ENCODE data around the gene PLA2G10.
"Not testable (repeated sequence)": the region's sequence is repeated elsewhere in the genome, so short reads cannot be mapped to it uniquely, and the experiment has no call there.

The PLA2G10 gene

DNA sequence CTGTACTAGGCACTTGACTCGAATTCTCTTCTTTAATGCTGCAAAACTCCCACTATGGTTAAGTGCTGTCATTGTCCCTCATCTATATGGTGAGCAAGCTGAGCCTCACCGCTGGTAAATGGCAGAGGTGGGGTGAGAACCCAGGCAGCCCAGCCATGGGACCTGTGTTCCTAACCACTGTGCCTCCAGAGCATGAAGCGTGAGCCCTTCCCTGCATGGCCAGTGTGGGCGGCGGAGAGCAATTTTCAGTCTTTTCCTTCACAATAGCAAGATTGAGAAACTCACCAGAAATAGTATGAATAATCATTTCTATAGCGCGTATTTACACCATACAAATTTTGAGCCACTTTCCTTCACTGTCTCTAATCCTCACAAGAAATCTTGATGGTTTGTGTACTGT is 52.2 kb downstream of the PLA2G10 start:
- no peak overlapping the region for H3K4me3 ChIP-seq (ENCODE audit: low read depth, low read length)
- in situ Hi-C loops (cut with HindIII; ENCODE audit: low sequenced_read_pairs), result no loop called here
- DNase-seq (ENCODE audit: low read depth), result no peak
- TF ChIP-seq, protein P1, sequence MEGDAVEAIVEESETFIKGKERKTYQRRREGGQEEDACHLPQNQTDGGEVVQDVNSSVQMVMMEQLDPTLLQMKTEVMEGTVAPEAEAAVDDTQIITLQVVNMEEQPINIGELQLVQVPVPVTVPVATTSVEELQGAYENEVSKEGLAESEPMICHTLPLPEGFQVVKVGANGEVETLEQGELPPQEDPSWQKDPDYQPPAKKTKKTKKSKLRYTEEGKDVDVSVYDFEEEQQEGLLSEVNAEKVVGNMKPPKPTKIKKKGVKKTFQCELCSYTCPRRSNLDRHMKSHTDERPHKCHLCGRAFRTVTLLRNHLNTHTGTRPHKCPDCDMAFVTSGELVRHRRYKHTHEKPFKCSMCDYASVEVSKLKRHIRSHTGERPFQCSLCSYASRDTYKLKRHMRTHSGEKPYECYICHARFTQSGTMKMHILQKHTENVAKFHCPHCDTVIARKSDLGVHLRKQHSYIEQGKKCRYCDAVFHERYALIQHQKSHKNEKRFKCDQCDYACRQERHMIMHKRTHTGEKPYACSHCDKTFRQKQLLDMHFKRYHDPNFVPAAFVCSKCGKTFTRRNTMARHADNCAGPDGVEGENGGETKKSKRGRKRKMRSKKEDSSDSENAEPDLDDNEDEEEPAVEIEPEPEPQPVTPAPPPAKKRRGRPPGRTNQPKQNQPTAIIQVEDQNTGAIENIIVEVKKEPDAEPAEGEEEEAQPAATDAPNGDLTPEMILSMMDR (IDR thresholded peaks at IDR 0.05; ENCODE audit: low read depth, low read length, missing control alignments), result no peak

DNA sequence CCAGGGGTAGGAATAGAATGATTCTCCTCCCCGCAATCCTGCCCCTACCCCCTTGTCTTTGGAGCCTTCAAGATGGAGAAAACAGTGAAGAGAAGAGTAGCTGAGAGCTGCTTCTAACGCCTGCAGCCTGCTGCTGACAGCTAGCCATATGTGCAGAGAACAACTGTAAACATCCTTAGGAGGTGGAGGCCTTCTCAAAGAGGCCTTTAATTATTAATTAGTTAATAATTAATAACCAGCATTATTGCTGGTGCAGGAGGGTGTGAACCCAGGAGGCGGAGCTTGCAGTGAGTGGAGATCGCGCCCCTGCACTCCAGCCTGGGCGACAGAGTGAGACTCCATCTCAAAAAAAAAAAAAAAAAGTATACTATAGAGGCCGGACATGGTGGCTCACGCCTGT is 52.9 kb downstream of the PLA2G10 start:
- in situ Hi-C loops (cut with HindIII; ENCODE audit: low sequenced_read_pairs), result no loop called here
- TF ChIP-seq, protein P1 (IDR thresholded peaks at IDR 0.05; ENCODE audit: low read depth, low read length, missing control alignments), result no peak
- no peak for DNase-seq (ENCODE audit: low read depth)
- H3K4me3 ChIP-seq (ENCODE audit: low read depth, low read length), result no peak overlapping the region

- H3K4me3 ChIP-seq (ENCODE audit: low read depth, low read length), result no peak overlapping the region
- TF ChIP-seq, protein P1 (IDR thresholded peaks at IDR 0.05; ENCODE audit: low read depth, low read length, missing control alignments), result no peak
- no peak for DNase-seq (ENCODE audit: low read depth)
- in situ Hi-C loops (cut with HindIII; ENCODE audit: low sequenced_read_pairs), result no loop called here
These were observed 53.6 kb downstream of the PLA2G10 start for GRCh38 chr16:14640538-14640937.

GRCh38 chr16:14636951-14637240 is 57.2 kb downstream of the PLA2G10 start:
- H3K4me3 ChIP-seq (ENCODE audit: low read depth, low read length); DNase-seq (ENCODE audit: low read depth); in situ Hi-C loops (cut with HindIII; ENCODE audit: low sequenced_read_pairs): not testable (repeated sequence)

- in situ Hi-C loops (cut with HindIII; ENCODE audit: low sequenced_read_pairs); DNase-seq (ENCODE audit: low read depth); H3K4me3 ChIP-seq (ENCODE audit: low read depth, low read length): not testable (repeated sequence)
These were observed 57.7 kb downstream of the PLA2G10 start for GRCh38 chr16:14636179-14636950.

DNA sequence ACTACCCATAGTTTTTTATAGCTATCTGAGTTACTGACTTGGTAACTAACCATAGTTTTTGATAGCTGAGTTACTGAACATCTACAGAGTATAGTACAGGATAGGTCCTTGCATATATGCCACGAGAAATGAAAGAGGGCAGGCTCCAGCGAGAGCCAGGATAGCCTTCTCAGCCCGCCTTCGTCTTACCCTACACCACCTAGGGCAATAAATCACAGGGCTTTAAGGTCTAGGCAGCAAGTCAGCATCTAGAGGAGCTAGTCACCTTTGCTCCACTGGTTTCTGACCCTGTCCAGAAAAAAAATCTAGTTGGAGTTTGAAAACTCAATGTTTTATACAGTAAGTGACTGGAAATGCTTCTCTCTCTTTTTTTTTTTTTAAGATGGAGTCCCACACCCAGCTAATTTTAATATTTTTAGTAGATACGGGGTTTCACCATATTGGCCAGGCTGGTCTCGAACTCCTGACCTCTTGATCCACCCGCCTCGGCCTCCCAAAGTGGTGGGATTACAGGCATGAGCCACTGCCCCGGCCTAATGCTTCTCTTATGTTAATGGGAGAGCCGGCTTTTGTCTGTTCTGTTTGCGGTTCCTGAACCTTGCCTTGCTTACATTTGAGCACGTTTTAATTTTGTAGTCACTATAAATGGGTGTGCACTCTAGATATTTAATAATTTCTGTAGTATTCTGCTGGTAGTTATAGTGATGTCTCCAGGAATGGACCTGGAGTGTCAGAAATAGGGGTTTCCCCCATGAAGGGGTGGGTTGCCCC is 58.5 kb downstream of the PLA2G10 start:
- in situ Hi-C loops (cut with HindIII; ENCODE audit: low sequenced_read_pairs), result no loop called here
- TF ChIP-seq, protein P1 (IDR thresholded peaks at IDR 0.05; ENCODE audit: low read depth, low read length, missing control alignments), result no peak
- no peak overlapping the region for H3K4me3 ChIP-seq (ENCODE audit: low read depth, low read length)
- no peak for DNase-seq (ENCODE audit: low read depth)

DNA sequence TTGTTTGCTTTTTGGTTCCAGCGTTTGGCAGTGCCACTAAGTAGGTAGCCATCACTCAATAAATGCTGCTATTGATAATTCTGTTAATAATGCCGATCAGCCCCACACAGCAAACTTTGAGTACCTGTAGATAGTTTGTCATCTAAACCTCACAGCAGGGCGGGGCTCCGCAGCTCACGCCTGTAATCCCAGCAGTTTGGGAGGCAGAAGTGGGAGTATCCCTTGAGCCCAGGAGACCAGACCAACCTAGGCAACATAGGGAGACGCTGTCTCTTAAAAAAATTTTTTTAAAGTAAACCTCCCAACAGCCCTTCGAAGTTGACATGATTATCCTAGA is 59.8 kb downstream of the PLA2G10 start:
- TF ChIP-seq, protein P1 (IDR thresholded peaks at IDR 0.05; ENCODE audit: low read depth, low read length, missing control alignments), result no peak
- in situ Hi-C loops (cut with HindIII; ENCODE audit: low sequenced_read_pairs), result no loop called here
- peak overlapping the region; percentile 69 for H3K4me3 ChIP-seq (ENCODE audit: low read depth, low read length)
- DNase-seq (ENCODE audit: low read depth), result no peak

All from astrocyte of the cerebellum (primary cell).